Hepatocyte (in vitro differentiated cells): ENCODE measurements around the gene LDLRAD3.

Experiments used
- EZH2 ChIP-seq: fragments of 200-600 bp; sonication (generic); IDR thresholded peaks from 2 replicates; pipeline ENCODE4 v1.6.1; 2016; ENCODE audit warnings: antibody characterized with exemption, mild to moderate bottlenecking, borderline replicate concordance
- EZH2phosphoT487 ChIP-seq: fragments of 200-600 bp; sonication (generic); IDR thresholded peaks from one replicate; pipeline ENCODE4 v1.6.1; 2018; ENCODE audit warnings: antibody characterized with exemption, mild to moderate bottlenecking, low read depth, moderate library complexity; ENCODE audit not compliant: unreplicated experiment, severe bottlenecking
- TF ChIP-seq, protein P1 (sequence below): fragments of 200-600 bp; sonication (generic); IDR thresholded peaks from 2 replicates; pipeline ENCODE4 v1.5.1; 2016; ENCODE audit warnings: antibody characterized with exemption, mild to moderate bottlenecking; ENCODE audit not compliant: poor library complexity

- TF ChIP-seq, protein P1, sequence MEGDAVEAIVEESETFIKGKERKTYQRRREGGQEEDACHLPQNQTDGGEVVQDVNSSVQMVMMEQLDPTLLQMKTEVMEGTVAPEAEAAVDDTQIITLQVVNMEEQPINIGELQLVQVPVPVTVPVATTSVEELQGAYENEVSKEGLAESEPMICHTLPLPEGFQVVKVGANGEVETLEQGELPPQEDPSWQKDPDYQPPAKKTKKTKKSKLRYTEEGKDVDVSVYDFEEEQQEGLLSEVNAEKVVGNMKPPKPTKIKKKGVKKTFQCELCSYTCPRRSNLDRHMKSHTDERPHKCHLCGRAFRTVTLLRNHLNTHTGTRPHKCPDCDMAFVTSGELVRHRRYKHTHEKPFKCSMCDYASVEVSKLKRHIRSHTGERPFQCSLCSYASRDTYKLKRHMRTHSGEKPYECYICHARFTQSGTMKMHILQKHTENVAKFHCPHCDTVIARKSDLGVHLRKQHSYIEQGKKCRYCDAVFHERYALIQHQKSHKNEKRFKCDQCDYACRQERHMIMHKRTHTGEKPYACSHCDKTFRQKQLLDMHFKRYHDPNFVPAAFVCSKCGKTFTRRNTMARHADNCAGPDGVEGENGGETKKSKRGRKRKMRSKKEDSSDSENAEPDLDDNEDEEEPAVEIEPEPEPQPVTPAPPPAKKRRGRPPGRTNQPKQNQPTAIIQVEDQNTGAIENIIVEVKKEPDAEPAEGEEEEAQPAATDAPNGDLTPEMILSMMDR, result no peak
- TF ChIP-seq EZH2phosphoT487, result no peak
- TF ChIP-seq EZH2, result no peak
Observed at GRCh38 chr11:36014898-36015665, 71.2 kb downstream of the LDLRAD3 start.
